Thymus (tissue), 14 donors: ENCODE data around the gene CHRNA10. TPM values are rescaled to one million over a fixed set of nuclear protein-coding genes. Genes with fewer than 3 reads are reported as not detected.

Experiments used
- DNase-seq, 9 donors: peaks; one replicate each; pipeline ENCODE4 v3.0.0-alpha.2; 2013; ENCODE audit warnings: low spot score in 9 of 9, low read depth in 6 of 9, missing footprints in 1 of 9
- H3K27ac ChIP-seq, 2 donors: one replicate each; pipeline ENCODE4 v1.5.1; 2013; ENCODE audit warnings: control low read depth in 1 of 2, low read depth in 1 of 2, low read length in 1 of 2, mild to moderate bottlenecking in 1 of 2, moderate library complexity in 1 of 2
- H3K27me3 ChIP-seq, 2 donors: one replicate each; pipeline ENCODE4 v1.5.1; 2013; ENCODE audit warnings: low read length in 1 of 2; ENCODE audit not compliant: control insufficient read depth in 2 of 2, insufficient read depth in 1 of 2
- H3K36me3 ChIP-seq, 2 donors: one replicate each; pipeline ENCODE4 v1.5.1; 2013; ENCODE audit warnings: low read length in 1 of 2, mild to moderate bottlenecking in 1 of 2, moderate library complexity in 1 of 2; ENCODE audit not compliant: control insufficient read depth in 2 of 2, insufficient read depth in 2 of 2
- H3K4me1 ChIP-seq, 2 donors: one replicate each; pipeline ENCODE4 v1.5.1; 2013; ENCODE audit warnings: low read length in 2 of 2; ENCODE audit not compliant: control insufficient read depth in 2 of 2, insufficient read depth in 2 of 2
- H3K4me3 ChIP-seq, 2 donors: one replicate each; pipeline ENCODE4 v1.5.1; 2013; ENCODE audit warnings: low read length in 2 of 2, control low read depth in 1 of 2, mild to moderate bottlenecking in 1 of 2
- H3K9me3 ChIP-seq, 2 donors: one replicate each; pipeline ENCODE4 v1.5.1; 2013; ENCODE audit warnings: low read length in 1 of 2, mild to moderate bottlenecking in 1 of 2; ENCODE audit not compliant: control insufficient read depth in 2 of 2, insufficient read depth in 1 of 2
- WGBS: extraction: QIAGEN DNeasy Blood & Tissue Kit; methylation state at CpG from one replicate; pipeline ENCODE4 v1.1.7; 2013; 5-methylcytosine and 5-hydroxymethylcytosine counted together
- long read RNA-seq, 10 donors: transcript quantifications; one replicate each; lab custom pipeline, GENCODE V29; 2026
- polyA plus RNA-seq: library from polyadenylated mRNA; stranded (reverse); fragments of 200-250 nt; gene quantifications from one replicate; pipeline ENCODE4 v1.2.3, GENCODE V29; 2013
- total RNA-seq: library from RNA; stranded (reverse); fragments of 120-200 nt; gene quantifications from one replicate; pipeline ENCODE4 v1.2.4, GENCODE V29; 2013
- donor health status: healthy.

CHRNA10 gene, protein sequence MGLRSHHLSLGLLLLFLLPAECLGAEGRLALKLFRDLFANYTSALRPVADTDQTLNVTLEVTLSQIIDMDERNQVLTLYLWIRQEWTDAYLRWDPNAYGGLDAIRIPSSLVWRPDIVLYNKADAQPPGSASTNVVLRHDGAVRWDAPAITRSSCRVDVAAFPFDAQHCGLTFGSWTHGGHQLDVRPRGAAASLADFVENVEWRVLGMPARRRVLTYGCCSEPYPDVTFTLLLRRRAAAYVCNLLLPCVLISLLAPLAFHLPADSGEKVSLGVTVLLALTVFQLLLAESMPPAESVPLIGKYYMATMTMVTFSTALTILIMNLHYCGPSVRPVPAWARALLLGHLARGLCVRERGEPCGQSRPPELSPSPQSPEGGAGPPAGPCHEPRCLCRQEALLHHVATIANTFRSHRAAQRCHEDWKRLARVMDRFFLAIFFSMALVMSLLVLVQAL
- total RNA-seq (0.76 TPM), polyA plus RNA-seq (2.7 TPM)
- long read RNA-seq, donor 1, result 0 reads
- long read RNA-seq, donor 2, result 0 reads
- long read RNA-seq, donor 3, result 0 reads
- long read RNA-seq, donor 4, result 0 reads
- long read RNA-seq, donor 5, result 0 reads
- long read RNA-seq, donor 6, result 0 reads
- long read RNA-seq, donor 7, partial matches to known transcripts, result 0 of 1 reads
- long read RNA-seq, donor 7, other reads (novel, unspliced or antisense), result 0 of 1 reads
- long read RNA-seq, donor 8, result 0 reads
- long read RNA-seq, donor 9, result 0 reads
- long read RNA-seq, donor 10, partial matches to known transcripts, result 0 of 1 reads
- long read RNA-seq, donor 10, other reads (novel, unspliced or antisense), result 0 of 1 reads

DNA sequence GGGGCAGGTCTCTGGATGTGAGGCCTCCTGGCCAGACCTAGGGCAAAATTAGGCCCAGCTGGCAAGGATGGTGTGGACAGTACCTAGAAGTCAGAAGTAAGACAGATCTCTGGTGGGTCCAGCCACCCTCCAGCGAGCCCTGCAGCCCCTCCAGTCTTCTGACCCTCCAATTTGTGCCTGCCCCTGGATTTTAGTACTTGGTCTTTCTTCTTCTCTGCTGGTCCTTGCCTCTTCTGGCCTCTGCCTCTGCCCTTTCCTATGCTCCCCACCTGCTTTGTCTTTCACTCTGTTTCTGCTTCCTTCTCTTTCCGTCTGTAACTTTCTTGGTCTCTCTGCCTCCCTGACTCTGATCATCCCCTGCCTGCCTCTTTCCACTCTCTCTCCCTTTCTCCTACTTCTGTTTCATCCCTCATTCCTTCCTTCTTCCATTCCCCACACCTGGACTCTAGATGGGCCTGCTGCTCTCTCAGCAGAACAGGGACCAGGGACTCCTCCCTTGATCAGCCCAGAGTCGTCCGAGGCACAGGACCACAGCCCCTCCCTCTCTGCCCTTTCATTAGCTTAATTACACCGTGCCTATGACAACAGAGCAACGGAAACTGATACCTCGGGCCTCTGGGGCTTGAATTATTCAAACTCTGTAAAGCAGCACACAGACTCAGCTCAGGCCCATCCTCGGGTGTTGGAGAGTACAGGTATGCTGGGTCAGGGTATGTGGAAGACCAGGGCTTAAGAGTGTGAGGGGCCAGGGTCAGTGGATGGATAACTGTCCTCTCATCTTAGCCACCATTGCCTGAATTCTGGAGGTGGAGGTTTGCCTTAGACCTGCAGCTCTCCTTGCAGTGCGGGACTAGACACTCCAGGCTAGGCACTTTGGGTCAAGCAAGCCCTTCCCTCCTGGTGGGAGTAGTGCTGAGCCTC, at the start of gene CHRNA10:
Gene CHRNA10 (minus strand): TSS at position 51 of the 921 bp plus-strand sequence. CDS start 72 bp downstream, outside the sequence.
- Histone ChIP-seq H3K4me3 (no peak within 1 kb of the TSS), H3K9me3 (no peaks in the 10 kb centered on the region), H3K36me3 (peaks cover 59 to 72% of the 10 kb centered on the region in 2 donors), H3K27ac (no peak within 1 kb of the TSS), H3K4me1 (no peaks in the 10 kb centered on the region), H3K27me3 (no peaks in the 10 kb centered on the region)
- no peak for DNase-seq
- WGBS, result 94% methylated on average over 9 of the region's 9 CpGs

DNA sequence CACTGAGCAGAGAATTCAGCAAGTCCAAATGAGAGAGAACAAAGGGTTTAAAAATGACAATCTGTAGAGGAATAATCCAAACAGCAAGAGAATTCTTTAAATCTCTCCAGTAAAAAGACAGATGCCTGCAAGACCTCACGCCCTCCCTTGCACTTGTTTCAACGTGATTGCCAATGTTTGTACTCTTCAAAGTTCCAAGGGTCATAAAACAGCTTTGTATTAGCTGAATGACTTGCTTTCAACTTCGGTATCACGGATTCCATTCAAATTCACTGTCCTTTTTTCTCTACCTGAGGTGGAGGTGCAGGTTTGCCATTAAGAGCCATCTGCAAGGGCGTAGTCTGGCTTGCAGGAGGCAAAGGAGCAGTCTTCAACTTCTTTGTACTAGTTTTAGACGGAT, 41.1 kb upstream of the CHRNA10 start:
- Histone ChIP-seq H3K27me3 (no peaks in the 10 kb centered on the region), H3K4me3 (no peak overlapping the region), H3K4me1 (no peaks in the 10 kb centered on the region), H3K27ac (no peak overlapping the region), H3K9me3 (no peaks in the 10 kb centered on the region), H3K36me3 (peaks cover 35 to 77% of the 10 kb centered on the region in 2 donors)
- WGBS, result 96% methylated on average over 6 of the region's 6 CpGs
- DNase-seq, result no peak

DNA sequence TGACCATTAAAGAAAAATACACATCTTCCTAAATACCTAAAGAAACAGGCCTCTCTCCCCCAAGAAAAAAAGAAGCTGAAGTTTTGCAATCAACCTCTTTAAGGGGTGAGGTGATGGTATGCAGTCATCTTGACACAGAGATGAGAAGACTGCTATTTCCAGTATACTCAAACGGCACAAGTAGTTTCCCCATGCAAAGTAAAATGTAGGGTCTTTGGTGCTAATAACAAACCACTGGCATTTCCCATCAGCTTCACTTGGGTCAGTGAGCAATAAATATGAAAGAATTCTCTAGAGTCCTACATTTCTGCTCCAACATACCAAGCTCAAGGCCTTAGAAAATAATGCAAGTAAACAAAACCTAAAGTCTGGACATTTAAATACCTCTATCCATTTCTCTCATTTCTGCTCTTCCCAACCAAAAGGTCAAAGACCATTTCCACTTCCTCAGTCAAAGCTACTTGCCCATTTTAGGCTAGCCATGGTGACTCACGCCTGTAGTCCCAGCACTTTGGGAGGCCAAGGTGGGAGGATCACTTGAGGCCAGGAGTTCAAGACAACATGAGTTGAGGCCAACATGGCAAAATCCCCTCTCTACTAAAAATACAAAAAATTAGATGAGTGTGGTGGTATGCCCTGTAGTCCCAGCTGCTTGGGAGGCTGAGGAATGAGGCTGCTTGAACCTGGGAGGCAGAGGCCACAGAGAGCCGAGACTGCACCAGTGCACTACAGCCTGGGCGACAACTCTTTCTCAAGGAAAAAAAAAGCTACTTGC, 39.5 kb upstream of the CHRNA10 start:
- DNase-seq, result no peak
- no peak overlapping the region for H3K4me3 ChIP-seq
- no peaks in the 10 kb centered on the region for H3K27me3 ChIP-seq
- no peaks in the 10 kb centered on the region for H3K9me3 ChIP-seq
- 98% methylated on average over 4 of the region's 4 CpGs for WGBS
- no peaks in the 10 kb centered on the region for H3K4me1 ChIP-seq
- H3K36me3 ChIP-seq, result peaks cover 30 to 74% of the 10 kb centered on the region in 2 donors
- peak overlapping the region in 1 of 2 donors; percentile 53 for H3K27ac ChIP-seq

DNA sequence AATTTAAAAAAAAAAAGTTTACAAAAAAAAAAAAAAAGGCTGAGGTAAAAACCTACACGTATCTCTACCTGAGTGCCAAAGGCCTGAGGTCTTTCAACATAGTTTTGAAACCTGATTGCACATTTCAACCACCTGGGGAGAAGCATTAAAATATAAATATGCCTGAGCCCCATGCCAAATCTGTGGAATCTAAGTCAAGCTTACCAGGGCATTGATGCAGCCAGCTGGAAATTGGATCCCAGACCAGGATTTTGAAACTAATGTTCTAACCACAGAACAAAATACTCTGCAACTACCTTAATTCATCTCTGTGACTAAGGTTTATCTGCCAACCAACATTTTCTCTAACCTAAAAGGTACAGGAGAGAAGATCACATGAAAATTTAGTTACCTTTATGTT, 38.8 kb upstream of the CHRNA10 start:
- Histone ChIP-seq H3K27ac (no peak overlapping the region), H3K36me3 (peaks cover 26 to 74% of the 10 kb centered on the region in 2 donors)

DNA sequence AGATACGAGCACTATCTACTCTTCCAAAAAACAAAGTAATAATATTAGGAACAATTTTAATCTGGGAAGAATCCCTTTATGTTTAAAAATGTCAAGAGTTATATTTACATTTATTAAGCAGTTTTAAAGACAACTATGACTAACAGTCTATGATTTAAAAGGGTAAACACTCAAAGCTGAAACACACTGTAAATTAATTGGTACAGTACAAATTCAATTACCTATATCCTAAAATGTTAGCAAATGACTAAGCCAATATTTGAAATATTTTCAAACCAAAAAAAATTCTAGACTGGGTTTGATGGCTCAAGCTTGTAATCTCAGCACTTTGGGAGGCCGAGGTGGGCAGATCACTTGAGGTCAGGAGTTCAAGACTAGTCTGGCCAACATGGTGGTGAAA, 36.0 kb upstream of the CHRNA10 start:
- Histone ChIP-seq H3K36me3 (peaks cover 25 to 71% of the 10 kb centered on the region in 2 donors), H3K4me1 (no peaks in the 10 kb centered on the region), H3K27ac (no peak overlapping the region), H3K9me3 (no peaks in the 10 kb centered on the region), H3K27me3 (no peaks in the 10 kb centered on the region), H3K4me3 (no peak overlapping the region)
- 98% methylated on average over 2 of the region's 2 CpGs for WGBS
- no peak for DNase-seq

More for the DNA sequence above, 38.8 kb upstream of the CHRNA10 start:
- H3K9me3 ChIP-seq, result no peaks in the 10 kb centered on the region
- no peak overlapping the region for H3K4me3 ChIP-seq
- 95% methylated on average over 1 of the region's 1 CpG for WGBS
- no peaks in the 10 kb centered on the region for H3K27me3 ChIP-seq
- H3K4me1 ChIP-seq, result no peaks in the 10 kb centered on the region
- peak in 1 of 9 donors; percentile 16 for DNase-seq

DNA sequence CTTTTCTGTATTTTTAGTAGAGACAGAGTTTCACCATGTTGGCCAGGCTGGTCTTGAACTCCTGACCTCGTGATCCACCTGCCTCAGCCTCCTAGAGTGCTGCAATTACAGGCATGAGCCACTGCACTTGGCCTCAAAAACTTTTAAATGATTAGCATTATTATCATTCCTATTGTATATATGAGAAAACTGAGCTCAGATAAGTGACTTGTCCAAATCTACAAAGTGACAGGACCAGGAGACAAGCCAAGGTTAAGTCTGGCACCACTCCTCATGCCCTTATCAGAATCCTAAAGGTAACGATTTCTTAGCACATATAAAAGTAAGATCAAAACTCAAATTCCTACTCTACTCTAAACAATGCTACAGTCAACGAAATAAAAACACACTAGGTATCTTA, 32.2 kb upstream of the CHRNA10 start:
- no peak overlapping the region for H3K27ac ChIP-seq
- DNase-seq, result no peak
- peaks cover 42 to 79% of the 10 kb centered on the region in 2 donors for H3K36me3 ChIP-seq
- WGBS, result 96% methylated on average over 3 of the region's 3 CpGs
- no peak overlapping the region for H3K4me3 ChIP-seq
- no peaks in the 10 kb centered on the region for H3K9me3 ChIP-seq
- H3K4me1 ChIP-seq, result no peaks in the 10 kb centered on the region
- no peaks in the 10 kb centered on the region for H3K27me3 ChIP-seq

DNA sequence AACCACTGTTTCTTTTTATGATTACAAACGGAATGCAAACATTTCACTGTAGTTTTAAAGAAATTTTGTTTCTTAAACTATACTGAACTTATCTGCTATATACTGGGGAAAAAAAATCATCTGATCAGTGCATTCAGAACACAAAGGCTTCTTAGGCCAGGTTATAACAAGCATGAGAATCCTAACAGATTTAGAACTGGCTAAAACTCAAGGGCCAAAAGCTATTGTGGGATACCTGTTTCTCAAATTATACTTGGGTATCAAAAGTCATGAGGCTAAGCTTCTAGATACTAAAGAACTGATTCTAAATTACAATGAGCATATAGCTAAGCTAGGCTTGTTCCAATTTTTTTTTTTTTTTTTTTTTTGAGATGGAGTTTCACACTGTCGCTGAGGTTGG, 29.7 kb upstream of the CHRNA10 start:
- peaks cover 50 to 78% of the 10 kb centered on the region in 2 donors for H3K36me3 ChIP-seq
- no peak overlapping the region for H3K4me3 ChIP-seq
- no peaks in the 10 kb centered on the region for H3K27me3 ChIP-seq
- no peak for DNase-seq
- H3K27ac ChIP-seq, result no peak overlapping the region
- no peaks in the 10 kb centered on the region for H3K4me1 ChIP-seq
- WGBS, result 96% methylated on average over 2 of the region's 2 CpGs
- H3K9me3 ChIP-seq, result no peaks in the 10 kb centered on the region

DNA sequence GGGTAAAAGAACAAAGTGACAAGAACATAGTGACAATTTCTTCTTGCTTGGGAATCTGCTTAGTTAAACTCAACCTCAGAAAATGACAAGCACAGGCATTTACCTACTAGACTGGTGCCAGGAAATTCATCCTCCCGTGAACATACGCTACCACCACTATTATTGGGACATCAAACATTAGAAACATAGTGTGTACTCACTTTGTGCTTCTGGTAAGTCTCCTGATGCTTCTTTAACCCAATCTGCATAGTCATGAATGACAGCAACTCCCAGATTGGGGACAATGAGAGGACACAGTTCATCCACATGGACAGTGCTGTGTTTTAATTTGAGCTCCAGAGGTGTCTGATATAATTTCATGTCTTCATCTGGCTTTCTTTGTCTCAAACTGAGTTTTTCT, 29.2 kb upstream of the CHRNA10 start:
- H3K36me3 ChIP-seq, result peaks cover 52 to 78% of the 10 kb centered on the region in 2 donors

More for the DNA sequence above, 29.2 kb upstream of the CHRNA10 start:
- H3K4me1 ChIP-seq, result no peaks in the 10 kb centered on the region
- WGBS, result 94% methylated on average over 2 of the region's 2 CpGs
- H3K27ac ChIP-seq, result no peak overlapping the region
- no peak overlapping the region for H3K4me3 ChIP-seq
- no peaks in the 10 kb centered on the region for H3K9me3 ChIP-seq
- H3K27me3 ChIP-seq, result no peaks in the 10 kb centered on the region
- DNase-seq, result no peak
